Spleen (tissue), 13 donors: ENCODE measurements around the gene RIPK3. TPM values are rescaled to one million over a fixed set of nuclear protein-coding genes. Genes with fewer than 3 reads are reported as not detected.
A peak's percentile ranks its signal among the peaks of the same experiment; 100 is the strongest.
"Not testable (repeated sequence)": the region's sequence is repeated elsewhere in the genome, so short reads cannot be mapped to it uniquely, and the experiment has no call there.

Source experiments
- DNase-seq: peaks from one replicate; pipeline ENCODE4 v3.0.0-alpha.2; 2020
- H3K27ac ChIP-seq, 8 donors: fragments of 200-600 bp; sonication (generic) in 7 of 8; 1 replicate in 4 of 8; 2 replicates in 4 of 8; pipeline versions ENCODE4 v1.5.0 to v1.8.0; 2016 to 2021; ENCODE audit warnings: inconsistent platforms in 4 of 8, mild to moderate bottlenecking in 4 of 8, moderate library complexity in 1 of 8
- H3K27me3 ChIP-seq, 7 donors: fragments of 200-600 bp; sonication (generic) in 6 of 7; replicated peaks in 1 of 7; 1 replicate in 4 of 7; 2 replicates in 3 of 7; pipeline versions ENCODE4 v1.5.0 to v1.8.0; 2016 to 2021; ENCODE audit warnings: inconsistent platforms in 3 of 7, mild to moderate bottlenecking in 1 of 7
- H3K36me3 ChIP-seq, 6 donors: fragments of 200-600 bp; sonication (generic) in 5 of 6; 1 replicate in 4 of 6; 2 replicates in 2 of 6; pipeline versions ENCODE4 v1.5.0 to v1.8.0; 2016 to 2021; ENCODE audit warnings: inconsistent platforms in 2 of 6
- H3K4me1 ChIP-seq, 6 donors: fragments of 200-600 bp; sonication (generic) in 5 of 6; 1 replicate in 3 of 6; 2 replicates in 3 of 6; pipeline versions ENCODE4 v1.5.0 to v1.8.0; 2016 to 2021; ENCODE audit warnings: inconsistent platforms in 3 of 6
- H3K4me3 ChIP-seq, 8 donors: fragments of 200-600 bp; sonication (generic) in 7 of 8; 1 replicate in 4 of 8; 2 replicates in 4 of 8; pipeline versions ENCODE4 v1.5.0 to v1.8.0; 2016 to 2021; ENCODE audit warnings: inconsistent platforms in 4 of 8, mild to moderate bottlenecking in 4 of 8, moderate library complexity in 2 of 8
- H3K9me3 ChIP-seq, 8 donors: fragments of 200-600 bp; sonication (generic) in 7 of 8; 1 replicate in 4 of 8; 2 replicates in 4 of 8; pipeline versions ENCODE4 v1.5.0 to v1.8.0; 2016 to 2021; ENCODE audit warnings: inconsistent platforms in 4 of 8
- CTCF ChIP-seq, 11 experiments: fragments of 200-600 bp in 7 of 11; fragments of 450-650 bp in 4 of 11; sonication (generic) in 4 of 11; IDR thresholded peaks in 8 of 11; conservative IDR thresholded peaks in 3 of 11; 1 replicate in 7 of 11; 2 replicates in 4 of 11; pipeline versions ENCODE4 v1.4.0 to v1.8.0; 2016 to 2021; ENCODE audit warnings: antibody characterized with exemption in 11 of 11, inconsistent platforms in 4 of 11, mild to moderate bottlenecking in 1 of 11
- POLR2A ChIP-seq, 3 donors: fragments of 450-650 bp; IDR thresholded peaks; one replicate each; pipeline ENCODE4 v1.5.1; 2017; ENCODE audit warnings: antibody characterized with exemption in 3 of 3, mild to moderate bottlenecking in 1 of 3
- POLR2AphosphoS5 ChIP-seq, 3 donors: sonication (generic); formaldehyde crosslinking; IDR thresholded peaks; one replicate each; pipeline ENCODE4 v1.5.1; 2017; ENCODE audit warnings: antibody characterized with exemption in 3 of 3
- WGBS, 5 donors: extraction: QIAGEN DNeasy Blood & Tissue Kit in 3 of 5; methylation state at CpG; one replicate each; pipeline versions ENCODE4 v1.1.5 to v1.1.7; 2013 to 2018; 5-methylcytosine and 5-hydroxymethylcytosine counted together
- intact Hi-C: fragments of 100-400 bp; cut with DNase I; formaldehyde crosslinking; loops from one replicate; pipeline ENCODE4 v1.15.0; 2023; ENCODE audit warnings: low total_unique reads
- long read RNA-seq, 2 donors: transcript quantifications; one replicate each; lab custom pipeline, GENCODE V29; 2026
- polyA plus RNA-seq, 3 donors: library from polyadenylated mRNA; stranded (reverse); fragments of 200-250 nt; gene quantifications; one replicate each; pipeline ENCODE4 v1.2.1, GENCODE V29; 2013
- total RNA-seq, 7 donors: library from RNA; depleted of rRNA in 3 of 7; stranded (reverse); fragments of >200 nt in 3 of 7; fragmentation: NEBNext Ultra II Directional in 4 of 7; extraction: Animal tissue kit (Norgen Biotek cat#: 25700) in 4 of 7; gene quantifications; one replicate each; pipeline versions ENCODE4 v1.1.0 to v1.2.1, GENCODE V29; 2016 to 2021
- donor health status: healthy with polysubstance abuse.
- donor health status: DM: no; HTN: no; CAD: no; lungs with moderate emphysema.
- donor health status: DM: no; HTN: no; CAD: no.
- donor health status: Bipolar disorder and iron deficiency.
- donor health status: healthy.
- donor health status: DM: no; HTN: no; CAD: no.
- donor health status: DM: yes; HTN: yes; CAD: no.

Gene RIPK3
- 10 to 100 TPM; 24.8 to 42.4 (median 32.6) TPM for total RNA-seq
- polyA plus RNA-seq, result 10 to 100 TPM; 14.0 to 18.4 (median 14.7) TPM
- long read RNA-seq, donor 1, result 0 reads
- long read RNA-seq, donor 2, partial matches to known transcripts, result 0 of 1 reads
- long read RNA-seq, donor 2, other reads (novel, unspliced or antisense), result 0 of 1 reads

- Histone ChIP-seq H3K9me3 (no peaks in the 10 kb centered on the region), H3K27ac (peak within 1 kb of the TSS; percentile 67 to 93 (median 80)), H3K4me3 (peak within 1 kb of the TSS; percentile 41 to 83 (median 52)), H3K36me3 (peaks cover 0 to 34% (median 8%) of the 10 kb centered on the region in 6 donors), H3K4me1 (peaks cover 28 to 60% (median 44%) of the 10 kb centered on the region in 6 donors), H3K27me3 (peaks cover 0 to 10% (median 7%) of the 10 kb centered on the region in 7 donors)
- DNase-seq, result peak; percentile 95
- intact Hi-C loops, result loop anchor here (5.0 kb wide), 1 partner anchor 93 kb away; no protein-coding TSS in a partner anchor
- WGBS, 5 donors, result 3 to 7% (median 5%) methylated on average over 41 to 51 of the region's 51 CpGs
- TF ChIP-seq CTCF (IDR thresholded peaks at IDR 0.05 in 8 of 11, conservative IDR thresholded peaks at IDR 0.05 in 3 of 11) (no peak), POLR2A (IDR thresholded peaks at IDR 0.05) (no peak), POLR2AphosphoS5 (IDR thresholded peaks at IDR 0.05) (peak; percentile 45 to 63 (median 47))
These were observed at the start of gene RIPK3 for GRCh38 chr14:24339284-24340151. Gene RIPK3, minus strand, starts transcription at chr14:24339991. Its CDS starts 165 bp downstream, at chr14:24339826.

- H3K4me3 ChIP-seq, result no peak overlapping the region
- WGBS, 5 donors, result 52 to 68% (median 58%) methylated on average over 11 of the region's 11 CpGs
- H3K4me1 ChIP-seq, result no peaks in the 10 kb centered on the region
- intact Hi-C loops, result no loop called here
- H3K9me3 ChIP-seq, result no peaks in the 10 kb centered on the region
- TF ChIP-seq CTCF (IDR thresholded peaks at IDR 0.05 in 8 of 11, conservative IDR thresholded peaks at IDR 0.05 in 3 of 11) (no peak), POLR2A (IDR thresholded peaks at IDR 0.05) (no peak), POLR2AphosphoS5 (IDR thresholded peaks at IDR 0.05) (no peak)
- peak overlapping the region in 1 of 8 donors; percentile 22 for H3K27ac ChIP-seq
- peaks cover 0 to 9% (median 0%) of the 10 kb centered on the region in 7 donors for H3K27me3 ChIP-seq
- DNase-seq, result peak; percentile 16
- H3K36me3 ChIP-seq, result no peaks in the 10 kb centered on the region
These were observed 49.5 kb upstream of the RIPK3 start for GRCh38 chr14:24389226-24389848.

- no peak for DNase-seq
- Histone ChIP-seq H3K27ac (peak overlapping the region in 1 of 8 donors; percentile 22), H3K4me1 (no peaks in the 10 kb centered on the region), H3K4me3 (no peak overlapping the region), H3K27me3 (peaks cover 0 to 9% (median 0%) of the 10 kb centered on the region in 7 donors), H3K9me3 (no peaks in the 10 kb centered on the region), H3K36me3 (no peaks in the 10 kb centered on the region)
- WGBS, 5 donors, result 84 to 95% (median 86%) methylated on average over 2 of the region's 2 CpGs
- TF ChIP-seq CTCF (IDR thresholded peaks at IDR 0.05 in 8 of 11, conservative IDR thresholded peaks at IDR 0.05 in 3 of 11) (no peak), POLR2AphosphoS5 (IDR thresholded peaks at IDR 0.05) (no peak), POLR2A (IDR thresholded peaks at IDR 0.05) (no peak)
- intact Hi-C loops, result no loop called here
These were observed 48.8 kb upstream of the RIPK3 start for GRCh38 chr14:24388474-24389179.

- DNase-seq, H3K27me3 ChIP-seq, H3K4me3 ChIP-seq, intact Hi-C loops, H3K9me3 ChIP-seq, H3K4me1 ChIP-seq, H3K36me3 ChIP-seq, H3K27ac ChIP-seq: not testable (repeated sequence)
- WGBS, 5 donors, result 83 to 95% (median 88%) methylated on average over 5 of the region's 5 CpGs
These were observed 47.8 kb upstream of the RIPK3 start for GRCh38 chr14:24387579-24387978.
